K562 (cell line): ENCODE measurements around the gene MMP24OS. TPM values are rescaled to one million over a fixed set of nuclear protein-coding genes. Genes with fewer than 3 reads are reported as not detected.

Experiments
- ATAC-seq: fragments of 200-7000 bp; cut with Tn5 transposase; 3 replicates; pipeline ENCODE4 v1.9.1; 2020; ENCODE audit warnings: moderate library complexity
- BruUV-seq: library from RNA; stranded (reverse); fragments of 400-500 nt; replicated peaks from 2 replicates; lab custom pipeline; 2021; lab: Mats Ljungman, UMichigan
- CTCF ChIA-PET: fragments of 300-600 bp; formaldehyde crosslinking; extraction: SDS; loops from one replicate; lab custom pipeline; 2021; ENCODE audit warnings: low intra/inter-chr PET ratio; lab: Yijun Ruan, JAX
- POLR2A ChIA-PET: fragments of 300-600, 350-650 bp; sonication (Branson Sonifier 250); formaldehyde crosslinking; extraction: SDS; loops from one replicate; lab custom pipeline; 2021; ENCODE audit warnings: antibody characterized with exemption, inconsistent platforms; lab: Yijun Ruan, JAX
- DNase-seq, 4 experiments: peaks; one replicate each; pipeline versions ENCODE4 v3.0.0 to v3.0.0-alpha.2; 2011 to 2018; ENCODE audit warnings: low spot score in 3 of 4, mixed read lengths in 3 of 4; ENCODE audit errors: extremely low read depth in 1 of 4
- FAIRE-seq: peaks from 2 replicates; lab custom pipeline; 2011; peaks lifted over from hg19 to GRCh38; lab: Jason Lieb, UNC
- H2AFZ ChIP-seq: 2 replicates; pipeline ENCODE4 v1.6.0; 2011; ENCODE audit warnings: low read depth, low read length, control low read depth, inconsistent platforms
- H3K27ac ChIP-seq: fragments of 200-600 bp; 3 replicates; pipeline ENCODE4 v1.8.0; 2011; ENCODE audit warnings: low read depth, mild to moderate bottlenecking, control low read depth, inconsistent platforms, low read length, moderate library complexity, mixed read lengths; ENCODE audit errors: extremely low read depth
- H3K27me3 ChIP-seq, 2 experiments: fragments of 300-600 bp in 1 of 2; 2 replicates in 1 of 2; 3 replicates in 1 of 2; pipeline versions ENCODE4 v1.6.0 to v1.8.0; 2011; ENCODE audit warnings: inconsistent platforms in 2 of 2, low read length in 2 of 2, mild to moderate bottlenecking in 1 of 2, mixed read lengths in 1 of 2, moderate library complexity in 1 of 2; ENCODE audit not compliant: control insufficient read depth in 2 of 2, insufficient read depth in 2 of 2
- H3K36me3 ChIP-seq: fragments of 300-600 bp; 3 replicates; pipeline ENCODE4 v1.8.0; 2011; ENCODE audit warnings: mild to moderate bottlenecking, low read length, inconsistent platforms; ENCODE audit not compliant: control insufficient read depth, insufficient read depth
- H3K4me1 ChIP-seq, 2 experiments: fragments of 200-600 bp in 1 of 2; replicated peaks in 1 of 2; 2 replicates in 1 of 2; 3 replicates in 1 of 2; pipeline versions ENCODE4 v1.5.1 to v1.8.0; 2011; ENCODE audit warnings: inconsistent platforms in 2 of 2, low read length in 2 of 2, mild to moderate bottlenecking in 1 of 2, mixed read lengths in 1 of 2, moderate library complexity in 1 of 2; ENCODE audit not compliant: control insufficient read depth in 2 of 2, insufficient read depth in 2 of 2
- H3K4me2 ChIP-seq: 2 replicates; pipeline ENCODE4 v1.6.1; 2011; ENCODE audit warnings: low read length, control low read depth, inconsistent platforms, mixed read lengths; ENCODE audit not compliant: insufficient read depth
- H3K4me3 ChIP-seq: fragments of 200-600 bp; sonication (generic), shearing (Covaris generic); 2 replicates; pipeline ENCODE4 v1.5.1; 2016; ENCODE audit warnings: control low read depth, inconsistent platforms
- H3K79me2 ChIP-seq: fragments of 200-600 bp; 3 replicates; pipeline ENCODE4 v1.8.0; 2011; ENCODE audit warnings: low read length, inconsistent platforms; ENCODE audit not compliant: control insufficient read depth, insufficient read depth
- H3K9ac ChIP-seq, 2 experiments: 2 replicates each; pipeline versions ENCODE4 v1.6.0 to v1.6.1; 2011; ENCODE audit warnings: low read depth in 2 of 2, low read length in 2 of 2, control low read depth in 1 of 2, inconsistent platforms in 1 of 2, mild to moderate bottlenecking in 1 of 2, mixed read lengths in 1 of 2; ENCODE audit not compliant: insufficient read depth in 1 of 2
- H3K9me1 ChIP-seq: one replicate; pipeline ENCODE4 v1.6.0; 2011; ENCODE audit warnings: inconsistent platforms, mild to moderate bottlenecking, low read length, moderate library complexity; ENCODE audit not compliant: control insufficient read depth, insufficient read depth
- H3K9me3 ChIP-seq: replicated peaks from 2 replicates; pipeline ENCODE4 v1.5.1; 2011; ENCODE audit warnings: low read depth, low read length, inconsistent platforms; ENCODE audit not compliant: control insufficient read depth, insufficient read depth
- H4K20me1 ChIP-seq: replicated peaks from 2 replicates; pipeline ENCODE4 v1.6.1; 2011; ENCODE audit warnings: low read length, inconsistent platforms, mixed read lengths; ENCODE audit not compliant: control insufficient read depth, insufficient read depth
- BRD4 ChIP-seq: fragments of 200-600 bp; sonication (generic); IDR thresholded peaks from 2 replicates; pipeline ENCODE4 v1.6.1; 2017; ENCODE audit warnings: inconsistent platforms
- BRD9 ChIP-seq: fragments of 450-650 bp; IDR thresholded peaks from 2 replicates; pipeline ENCODE4 v1.6.1; 2018; ENCODE audit warnings: low read depth; ENCODE audit not compliant: partially characterized antibody
- CREBBP ChIP-seq: IDR thresholded peaks from one replicate; pipeline ENCODE4 v1.6.1; 2012; ENCODE audit warnings: low read depth, mild to moderate bottlenecking, control low read depth, inconsistent platforms, low read length
- EHMT2 ChIP-seq: fragments of 450-650 bp; IDR thresholded peaks from 2 replicates; pipeline ENCODE4 v1.6.1; 2018; ENCODE audit warnings: antibody characterized with exemption
- GTF2A2 ChIP-seq: IDR thresholded peaks from 2 replicates; pipeline ENCODE4 v1.6.1; 2016; ENCODE audit warnings: mild to moderate bottlenecking, missing genetic modification characterization, missing compliant biosample characterization
- MEF2A ChIP-seq: IDR thresholded peaks from 2 replicates; pipeline ENCODE4 v1.6.1; 2011; ENCODE audit warnings: low read depth, mild to moderate bottlenecking, low read length, moderate library complexity; ENCODE audit not compliant: control insufficient read depth
- NCOA4 ChIP-seq: fragments of 450-650 bp; IDR thresholded peaks from 2 replicates; pipeline ENCODE4 v1.6.1; 2018; ENCODE audit warnings: mild to moderate bottlenecking; ENCODE audit not compliant: partially characterized antibody
- NR2C1 ChIP-seq, 2 experiments: fragments of 450-650 bp; IDR thresholded peaks; 2 replicates each; pipeline ENCODE4 v1.6.1; 2017; ENCODE audit warnings: mild to moderate bottlenecking in 2 of 2, antibody characterized with exemption in 1 of 2, inconsistent platforms in 1 of 2, missing compliant biosample characterization in 1 of 2, missing genetic modification characterization in 1 of 2
- POLR3G ChIP-seq: IDR thresholded peaks from 2 replicates; pipeline ENCODE4 v1.6.1; 2011; ENCODE audit not compliant: insufficient read length, insufficient replicate concordance; ENCODE audit errors: extremely low read depth
- PRDM10 ChIP-seq: fragments of 450-650 bp; IDR thresholded peaks from 2 replicates; pipeline ENCODE4 v1.6.1; 2018; ENCODE audit not compliant: partially characterized antibody
- SAFB ChIP-seq: fragments of 200-400 bp; formaldehyde crosslinking; IDR thresholded peaks from 2 replicates; pipeline ENCODE4 v1.6.1; 2017; ENCODE audit warnings: low read depth, low read length, borderline replicate concordance
- SAFB2 ChIP-seq: fragments of 200-400 bp; formaldehyde crosslinking; IDR thresholded peaks from 2 replicates; pipeline ENCODE4 v1.6.1; 2018; ENCODE audit warnings: borderline replicate concordance, low read length, low read depth, moderate library complexity; ENCODE audit not compliant: severe bottlenecking
- TAF9B ChIP-seq: fragments of 450-650 bp; IDR thresholded peaks from 2 replicates; pipeline ENCODE4 v1.6.1; 2018; ENCODE audit warnings: mild to moderate bottlenecking; ENCODE audit not compliant: partially characterized antibody
- ZNF175 ChIP-seq: fragments of 200-800 bp; sonication (Bioruptor generic); IDR thresholded peaks from 2 replicates; pipeline ENCODE4 v1.6.1; 2016; ENCODE audit warnings: low read depth, mild to moderate bottlenecking, missing genetic modification characterization, missing compliant biosample characterization
- ZNF644 ChIP-seq: fragments of 200-800 bp; sonication (Bioruptor generic); IDR thresholded peaks from 2 replicates; pipeline ENCODE4 v1.6.1; 2016; ENCODE audit warnings: low read depth, missing genetic modification characterization, missing compliant biosample characterization
- ZNF76 ChIP-seq: fragments of 250-450 bp; sonication (Bioruptor Pico); IDR thresholded peaks from 2 replicates; pipeline ENCODE4 v1.4.0; 2020; ENCODE audit warnings: mild to moderate bottlenecking, moderate library complexity, borderline replicate concordance
- in situ Hi-C: fragments of 300-500 bp; cut with MboI; formaldehyde crosslinking; loops from 4 replicates; pipeline ENCODE4 v1.15.0; 2018; ENCODE audit warnings: inconsistent platforms, mixed read lengths
- intact Hi-C: fragments of 100-400 bp; cut with micrococcal nuclease; formaldehyde crosslinking; loops from 2 replicates; pipeline ENCODE4 v1.14.2; 2022
- polyA plus RNA-seq, 8 experiments: library from polyadenylated mRNA; depleted of rRNA in 4 of 8; stranded (reverse) in 5 of 8; unstranded in 3 of 8; fragments of >200 nt; fragmentation: Nextera tagmentation in 2 of 8; fragmentation: Illumina TruSeq in 1 of 8; extraction: Ambion mirVana in 2 of 8; extraction: Trizol in 1 of 8; gene quantifications; 2 replicates each; pipeline versions ENCODE4 v1.2.1 to v1.2.3, GENCODE V29; 2011 to 2014; ENCODE audit warnings: inconsistent platforms in 1 of 8, missing spikeins in 1 of 8
- total RNA-seq, 7 experiments: library from RNA; depleted of rRNA in 6 of 7; stranded (reverse); fragments of >200 nt in 6 of 7; fragmentation: Illumina TruSeq in 2 of 7; extraction: Trizol in 2 of 7; gene quantifications; 2 replicates each; pipeline versions ENCODE4 v1.2.1 to v1.2.3, GENCODE V29; 2011 to 2021; ENCODE audit warnings: low replicate concordance in 1 of 7
- TF ChIP-seq, protein P1 (sequence below): sonication (generic); formaldehyde crosslinking; IDR thresholded peaks from 2 replicates; pipeline ENCODE4 v1.8.1; 2023; ENCODE audit warnings: mild to moderate bottlenecking, missing genetic modification reagents

The MMP24OS gene
- total and polyA plus RNA-seq, 9 of the 15 experiments (the other 6 are each of a cell fraction or from before 2014, with no cell fraction given), result 0.92 to 41.5 (median 11.4) TPM

DNA sequence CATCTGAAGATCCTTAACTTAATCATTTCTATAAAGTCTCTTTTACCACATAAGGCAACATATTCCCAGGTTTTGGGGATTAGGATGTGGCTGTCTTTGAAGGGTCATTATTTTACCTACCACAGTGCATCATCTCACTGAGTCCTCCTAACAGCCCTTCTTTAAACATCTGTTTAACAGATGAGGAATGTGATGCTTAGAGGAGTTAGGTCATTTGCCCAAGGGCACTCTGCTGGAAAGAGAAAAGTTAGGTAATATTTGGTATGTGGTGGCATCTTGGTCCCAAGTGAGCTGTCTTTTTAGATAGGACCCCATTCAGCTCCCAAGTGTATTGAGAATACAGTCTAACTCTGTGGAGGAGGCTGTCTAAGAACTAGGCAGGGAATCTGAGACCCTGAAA is 40.4 kb downstream of the MMP24OS start:
- peaks cover 24 to 65% of the 10 kb centered on the region in 2 experiments for H3K27me3 ChIP-seq
- in situ Hi-C loops, result no loop called here
- DNase-seq, result no peak
- H2AFZ ChIP-seq, result no peak overlapping the region
- no peaks in the 10 kb centered on the region for H3K36me3 ChIP-seq
- H3K9ac ChIP-seq, result no peak overlapping the region
- no peak for ATAC-seq
- CTCF ChIA-PET, result no interaction called here
- no TSS peak for BruUV-seq
- POLR2A ChIA-PET, result no interaction called here
- H3K4me3 ChIP-seq, result no peak overlapping the region
- H3K4me2 ChIP-seq, result no peak overlapping the region
- no peak for TF ChIP-seq MEF2A
- TF ChIP-seq, protein P1, sequence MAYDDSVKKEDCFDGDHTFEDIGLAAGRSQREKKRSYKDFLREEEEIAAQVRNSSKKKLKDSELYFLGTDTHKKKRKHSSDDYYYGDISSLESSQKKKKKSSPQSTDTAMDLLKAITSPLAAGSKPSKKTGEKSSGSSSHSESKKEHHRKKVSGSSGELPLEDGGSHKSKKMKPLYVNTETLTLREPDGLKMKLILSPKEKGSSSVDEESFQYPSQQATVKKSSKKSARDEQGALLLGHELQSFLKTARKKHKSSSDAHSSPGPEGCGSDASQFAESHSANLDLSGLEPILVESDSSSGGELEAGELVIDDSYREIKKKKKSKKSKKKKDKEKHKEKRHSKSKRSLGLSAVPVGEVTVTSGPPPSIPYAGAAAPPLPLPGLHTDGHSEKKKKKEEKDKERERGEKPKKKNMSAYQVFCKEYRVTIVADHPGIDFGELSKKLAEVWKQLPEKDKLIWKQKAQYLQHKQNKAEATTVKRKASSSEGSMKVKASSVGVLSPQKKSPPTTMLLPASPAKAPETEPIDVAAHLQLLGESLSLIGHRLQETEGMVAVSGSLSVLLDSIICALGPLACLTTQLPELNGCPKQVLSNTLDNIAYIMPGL (CRISPR knock-in tag), result no peak
- TF ChIP-seq TAF9B, result no peak
- TF ChIP-seq BRD9, result no peak
- TF ChIP-seq GTF2A2 (tag), result no peak
- no peak for TF ChIP-seq PRDM10
- TF ChIP-seq ZNF76 (CRISPR knock-in tag), result no peak
- TF ChIP-seq NCOA4, result no peak
- TF ChIP-seq SAFB2, result no peak
- TF ChIP-seq SAFB, result no peak
- TF ChIP-seq NR2C1 (IDR thresholded peaks at IDR 0.05), result no peak
- TF ChIP-seq NR2C1 (tag; IDR thresholded peaks at IDR 0.05), result no peak
- no peak for TF ChIP-seq EHMT2
- no peak for TF ChIP-seq BRD4
- TF ChIP-seq CREBBP, result no peak
- no peak for TF ChIP-seq ZNF175 (CRISPR knock-in tag)
- no peak for TF ChIP-seq POLR3G
- no peak for TF ChIP-seq ZNF644 (tag)
- no peaks in the 10 kb centered on the region for H3K9me1 ChIP-seq
- H4K20me1 ChIP-seq, result peaks cover 8% of the 10 kb centered on the region; the same call in 1 of the 2 replicates
- no peak overlapping the region for H3K27ac ChIP-seq
- no peaks in the 10 kb centered on the region for H3K79me2 ChIP-seq
- intact Hi-C loops, result no loop called here
- H3K9me3 ChIP-seq, result no peaks in the 10 kb centered on the region
- FAIRE-seq, result no peak
- no peaks in the 10 kb centered on the region; a peak in 1 of 5 replicates for H3K4me1 ChIP-seq
